ENCODE measurements around the gene KRT39.

- no peak for TF ChIP-seq YY1 (IDR thresholded peaks at IDR 0.05; ENCODE audit: low read depth, low read length)
- TF ChIP-seq POLR2A (IDR thresholded peaks at IDR 0.05; ENCODE audit: control extremely low read depth in 1 of 2, low read depth in 2 of 2, low read length in 2 of 2): no peak
- no peak for TF ChIP-seq ATF3 (IDR thresholded peaks at IDR 0.05; ENCODE audit: insufficient read depth, low read depth, low read length)
- TF ChIP-seq, protein P1, sequence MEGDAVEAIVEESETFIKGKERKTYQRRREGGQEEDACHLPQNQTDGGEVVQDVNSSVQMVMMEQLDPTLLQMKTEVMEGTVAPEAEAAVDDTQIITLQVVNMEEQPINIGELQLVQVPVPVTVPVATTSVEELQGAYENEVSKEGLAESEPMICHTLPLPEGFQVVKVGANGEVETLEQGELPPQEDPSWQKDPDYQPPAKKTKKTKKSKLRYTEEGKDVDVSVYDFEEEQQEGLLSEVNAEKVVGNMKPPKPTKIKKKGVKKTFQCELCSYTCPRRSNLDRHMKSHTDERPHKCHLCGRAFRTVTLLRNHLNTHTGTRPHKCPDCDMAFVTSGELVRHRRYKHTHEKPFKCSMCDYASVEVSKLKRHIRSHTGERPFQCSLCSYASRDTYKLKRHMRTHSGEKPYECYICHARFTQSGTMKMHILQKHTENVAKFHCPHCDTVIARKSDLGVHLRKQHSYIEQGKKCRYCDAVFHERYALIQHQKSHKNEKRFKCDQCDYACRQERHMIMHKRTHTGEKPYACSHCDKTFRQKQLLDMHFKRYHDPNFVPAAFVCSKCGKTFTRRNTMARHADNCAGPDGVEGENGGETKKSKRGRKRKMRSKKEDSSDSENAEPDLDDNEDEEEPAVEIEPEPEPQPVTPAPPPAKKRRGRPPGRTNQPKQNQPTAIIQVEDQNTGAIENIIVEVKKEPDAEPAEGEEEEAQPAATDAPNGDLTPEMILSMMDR (IDR thresholded peaks at IDR 0.05; ENCODE audit: control extremely low read depth in 1 of 3, insufficient read depth in 1 of 3, low read depth in 1 of 3, low read length in 3 of 3): no peak
- TF ChIP-seq POLR2AphosphoS5 (IDR thresholded peaks at IDR 0.05; ENCODE audit: low read depth, low read length): no peak
- TF ChIP-seq TEAD4 (IDR thresholded peaks at IDR 0.05; ENCODE audit: low read depth, low read length): peak; percentile 80; the same call in 1 of the 2 replicates
- TF ChIP-seq RBBP5 (IDR thresholded peaks at IDR 0.05; ENCODE audit: borderline replicate concordance, low read depth, low read length): no peak
- no peak for TF ChIP-seq MAFK (IDR thresholded peaks at IDR 0.05; ENCODE audit: low read depth, low read length)
- TF ChIP-seq EZH2 (IDR thresholded peaks at IDR 0.05; ENCODE audit: low read depth, low read length, severe bottlenecking): no peak
Measured at GRCh38 chr17:40958086-40958953, 8.4 kb downstream of the KRT39 start.
